ENCODE data around the gene SFXN4.

- TF ChIP-seq, protein P1, sequence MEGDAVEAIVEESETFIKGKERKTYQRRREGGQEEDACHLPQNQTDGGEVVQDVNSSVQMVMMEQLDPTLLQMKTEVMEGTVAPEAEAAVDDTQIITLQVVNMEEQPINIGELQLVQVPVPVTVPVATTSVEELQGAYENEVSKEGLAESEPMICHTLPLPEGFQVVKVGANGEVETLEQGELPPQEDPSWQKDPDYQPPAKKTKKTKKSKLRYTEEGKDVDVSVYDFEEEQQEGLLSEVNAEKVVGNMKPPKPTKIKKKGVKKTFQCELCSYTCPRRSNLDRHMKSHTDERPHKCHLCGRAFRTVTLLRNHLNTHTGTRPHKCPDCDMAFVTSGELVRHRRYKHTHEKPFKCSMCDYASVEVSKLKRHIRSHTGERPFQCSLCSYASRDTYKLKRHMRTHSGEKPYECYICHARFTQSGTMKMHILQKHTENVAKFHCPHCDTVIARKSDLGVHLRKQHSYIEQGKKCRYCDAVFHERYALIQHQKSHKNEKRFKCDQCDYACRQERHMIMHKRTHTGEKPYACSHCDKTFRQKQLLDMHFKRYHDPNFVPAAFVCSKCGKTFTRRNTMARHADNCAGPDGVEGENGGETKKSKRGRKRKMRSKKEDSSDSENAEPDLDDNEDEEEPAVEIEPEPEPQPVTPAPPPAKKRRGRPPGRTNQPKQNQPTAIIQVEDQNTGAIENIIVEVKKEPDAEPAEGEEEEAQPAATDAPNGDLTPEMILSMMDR (conservative IDR thresholded peaks at IDR 0.05; ENCODE audit: low read length) = no peak
- TF ChIP-seq EZH2phosphoT487 (IDR thresholded peaks at IDR 0.05; ENCODE audit: borderline replicate concordance) = no peak
These were observed 3.6 kb downstream of the SFXN4 start for GRCh38 chr10:119161680-119162451.

Measured in Loucy (cell line).